Stomach (tissue), 4 donors: Measurements from ENCODE around the gene NETO2.

Experiments used
- CTCF ChIP-seq, 7 experiments: fragments of 450-650 bp in 4 of 7; fragments of 200-600 bp in 3 of 7; sonication (generic) in 3 of 7; IDR thresholded peaks; one replicate each; pipeline ENCODE4 v1.5.1; 2016 to 2019; ENCODE audit warnings: antibody characterized with exemption in 7 of 7, control low read depth in 2 of 7, mild to moderate bottlenecking in 1 of 7
- POLR2A ChIP-seq, 4 donors: fragments of 450-650 bp; IDR thresholded peaks; one replicate each; pipeline ENCODE4 v1.6.1; 2016; ENCODE audit warnings: antibody characterized with exemption in 4 of 4, control low read depth in 2 of 4, mild to moderate bottlenecking in 1 of 4, moderate library complexity in 1 of 4

GRCh38 chr16:47082099-47082865 lies 61.5 kb downstream of the NETO2 start:
- TF ChIP-seq CTCF (IDR thresholded peaks at IDR 0.05): no peak
- TF ChIP-seq POLR2A (IDR thresholded peaks at IDR 0.05): no peak
